Lung (tissue), 12 donors: ENCODE results near the gene TTLL13. TPM values are rescaled to one million over a fixed set of nuclear protein-coding genes. Genes with fewer than 3 reads are reported as not detected.
"Not testable (repeated sequence)": the region's sequence is repeated elsewhere in the genome, so short reads cannot be mapped to it uniquely, and the experiment has no call there.

ENCODE experiments used
- ATAC-seq: fragments of 200-7000 bp; cut with Tn5 transposase; one replicate; pipeline ENCODE4 v1.9.1; 2020; ENCODE audit warnings: moderate number of reproducible peaks; ENCODE audit not compliant: insufficient read depth, low FRiP score
- DNase-seq, 3 donors: peaks; one replicate each; pipeline ENCODE4 v3.0.0-alpha.2; 2013 to 2017
- H3K27ac ChIP-seq, 2 donors: one replicate each; pipeline ENCODE4 v1.5.1; 2013; ENCODE audit warnings: mild to moderate bottlenecking in 2 of 2, moderate library complexity in 2 of 2, control low read depth in 1 of 2, inconsistent platforms in 1 of 2, low read depth in 1 of 2, low read length in 1 of 2
- H3K27me3 ChIP-seq, 3 donors: one replicate each; pipeline ENCODE4 v1.5.1; 2013; ENCODE audit warnings: low read length in 2 of 3; ENCODE audit not compliant: control insufficient read depth in 3 of 3, insufficient read depth in 3 of 3
- H3K36me3 ChIP-seq, 4 donors: one replicate each; pipeline ENCODE4 v1.5.1; 2013; ENCODE audit warnings: low read length in 4 of 4, mild to moderate bottlenecking in 1 of 4, moderate library complexity in 1 of 4; ENCODE audit not compliant: control insufficient read depth in 4 of 4, insufficient read depth in 4 of 4
- H3K4me1 ChIP-seq, 5 donors: one replicate each; pipeline ENCODE4 v1.5.1; 2013; ENCODE audit warnings: low read length in 5 of 5, mild to moderate bottlenecking in 2 of 5, moderate library complexity in 1 of 5; ENCODE audit not compliant: control insufficient read depth in 5 of 5, insufficient read depth in 5 of 5
- H3K4me3 ChIP-seq: one replicate; pipeline ENCODE4 v1.5.1; 2013; ENCODE audit warnings: mild to moderate bottlenecking, control low read depth, moderate library complexity
- H3K9ac ChIP-seq, 2 donors: one replicate each; pipeline ENCODE4 v1.5.1; 2013; ENCODE audit warnings: low read length in 2 of 2, control low read depth in 1 of 2; ENCODE audit not compliant: insufficient read depth in 1 of 2
- H3K9me3 ChIP-seq, 4 donors: one replicate each; pipeline ENCODE4 v1.5.1; 2013; ENCODE audit warnings: low read length in 3 of 4, mild to moderate bottlenecking in 1 of 4, moderate library complexity in 1 of 4; ENCODE audit not compliant: control insufficient read depth in 4 of 4, insufficient read depth in 3 of 4
- CTCF ChIP-seq: IDR thresholded peaks from 2 replicates; pipeline ENCODE4 v1.5.1; 2012; ENCODE audit warnings: mild to moderate bottlenecking; ENCODE audit errors: control extremely low read depth, extremely low read depth
- WGBS, 2 donors: extraction: QIAGEN DNeasy Blood & Tissue Kit; methylation state at CpG; one replicate each; pipeline ENCODE4 v1.1.7; 2013; 5-methylcytosine and 5-hydroxymethylcytosine counted together
- polyA plus RNA-seq, 2 donors: library from polyadenylated mRNA; stranded (reverse); fragments of 200-250 nt; gene quantifications; one replicate each; pipeline ENCODE4 v1.2.1, GENCODE V29; 2013
- total RNA-seq, 2 donors: library from RNA; depleted of rRNA in 1 of 2; stranded (reverse); fragments of >200 nt in 1 of 2; gene quantifications; one replicate each; pipeline ENCODE4 v1.2.1, GENCODE V29; 2014 to 2021
- donor health status: control.
- donor health status: control.
- donor health status: Bipolar disorder and iron deficiency.
- donor health status: healthy.
- donor health status: DM: yes; HTN: yes; CAD: no.

TTLL13 gene
- total and polyA plus RNA-seq, 4 donors, result 0.11 to 1.4 (median 0.23) TPM

DNA sequence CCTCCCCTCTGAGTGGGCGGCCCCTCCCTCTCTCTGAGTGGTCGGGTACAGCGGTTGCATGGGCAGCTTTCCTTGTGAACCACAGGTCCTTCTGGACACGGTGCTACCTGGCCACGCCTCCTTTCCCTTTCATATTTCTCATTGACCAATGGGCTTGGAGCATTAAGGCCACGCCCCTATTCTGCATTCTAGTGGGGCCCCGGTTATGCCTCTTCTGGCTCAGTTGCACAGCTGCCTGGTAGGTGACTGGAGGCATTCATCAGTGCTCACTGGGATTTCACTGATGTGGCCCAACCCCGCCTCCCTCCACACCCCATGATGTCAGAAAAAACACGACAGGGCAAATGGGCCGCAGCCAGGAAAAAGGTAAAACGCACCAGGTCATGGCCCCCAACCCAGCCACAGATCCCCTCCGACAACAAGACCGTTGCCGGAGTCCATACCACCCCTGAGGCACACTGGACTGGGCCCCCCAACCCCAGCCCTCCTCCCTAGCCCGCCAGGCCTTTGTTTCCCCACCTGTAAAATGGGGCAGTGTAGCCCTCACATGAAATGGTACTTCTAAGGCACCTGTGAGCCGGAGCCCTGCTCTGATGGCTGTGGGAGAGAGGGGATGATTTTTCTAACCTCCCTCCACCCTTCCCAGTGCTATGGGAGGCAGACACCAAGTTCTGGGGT is 42.5 kb downstream of the TTLL13 start:
- no peak overlapping the region for H3K9ac ChIP-seq
- no peak for DNase-seq
- H3K27ac ChIP-seq, result no peak overlapping the region
- peaks cover 0 to 8% (median 0%) of the 10 kb centered on the region in 5 donors for H3K4me1 ChIP-seq
- 79 to 86% methylated on average over 16 of the region's 16 CpGs for WGBS, 2 donors
- no peaks in the 10 kb centered on the region for H3K27me3 ChIP-seq
- H3K9me3 ChIP-seq, result peaks cover 0 to 2% (median 0%) of the 10 kb centered on the region in 4 donors
- no peak for TF ChIP-seq CTCF
- no peak overlapping the region for H3K4me3 ChIP-seq
- no peak for ATAC-seq
- H3K36me3 ChIP-seq, result no peaks in the 10 kb centered on the region

DNA sequence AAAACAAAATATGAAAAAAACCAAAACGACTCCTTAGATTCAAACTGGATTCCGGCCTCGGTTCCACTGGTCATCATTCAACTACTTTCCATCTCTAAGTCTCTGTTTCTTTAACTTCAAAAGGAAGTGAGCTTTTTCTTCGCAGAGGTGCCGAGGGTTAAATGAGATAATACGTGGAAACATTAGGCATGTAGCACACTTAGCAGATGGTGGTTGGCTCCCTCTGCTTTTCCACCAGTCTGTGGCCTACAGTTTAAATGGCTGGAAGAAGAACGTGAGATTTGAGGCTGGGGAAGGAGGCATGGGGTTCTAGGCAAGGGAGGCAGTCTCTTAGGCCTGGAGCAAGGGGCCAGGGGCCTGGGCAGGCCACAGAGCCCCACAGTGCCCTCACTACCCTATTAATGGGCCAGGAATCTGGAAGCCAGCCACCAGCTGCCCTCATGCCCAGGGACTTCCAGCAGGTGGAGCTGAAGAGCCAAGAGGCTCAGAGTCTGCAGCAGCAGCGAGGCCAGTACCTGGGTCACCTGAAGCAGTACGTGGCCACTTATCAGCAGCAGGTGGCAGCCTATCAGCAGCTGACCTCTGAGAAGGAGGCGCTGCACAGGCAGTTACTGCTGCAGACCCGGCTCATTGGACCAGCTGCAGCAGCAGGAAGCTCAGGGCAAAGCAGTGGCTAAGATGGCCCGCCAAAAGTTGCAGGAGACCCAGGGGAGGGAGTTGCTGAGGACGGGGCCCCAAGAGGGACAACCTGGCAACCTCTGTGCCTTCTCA is 43.9 kb downstream of the TTLL13 start:
- not testable (repeated sequence) for H3K4me1 ChIP-seq, H3K9me3 ChIP-seq, H3K9ac ChIP-seq, H3K36me3 ChIP-seq, H3K4me3 ChIP-seq, H3K27me3 ChIP-seq
- TF ChIP-seq CTCF, result peak; percentile 64
- 50% methylated on average over 13 of the region's 13 CpGs for WGBS, 2 donors
- DNase-seq, result peak; percentile 61 to 83 (median 75)
- ATAC-seq, result peak; percentile 58
- H3K27ac ChIP-seq, result peak overlapping the region in 1 of 2 donors; percentile 64

GRCh38 chr15:90294159-90294558 is 44.8 kb downstream of the TTLL13 start:
- TF ChIP-seq CTCF, result no peak
- Histone ChIP-seq H3K9ac (no peak overlapping the region), H3K4me3 (no peak overlapping the region), H3K36me3 (no peaks in the 10 kb centered on the region), H3K27ac (no peak overlapping the region), H3K27me3 (no peaks in the 10 kb centered on the region), H3K4me1 (peaks cover 0 to 8% (median 0%) of the 10 kb centered on the region in 5 donors), H3K9me3 (peaks cover 0 to 2% (median 0%) of the 10 kb centered on the region in 4 donors)
- ATAC-seq (no peak), DNase-seq (no peak)
- 91 to 92% methylated on average over 6 of the region's 6 CpGs for WGBS, 2 donors
